HepG2 (cell line): ENCODE measurements around the gene ANKLE1.

Source experiments
- TF ChIP-seq, protein P1 (sequence below), 2 experiments: IDR thresholded peaks; 2 replicates each; pipeline ENCODE4 v1.6.1; 2011 to 2012; ENCODE audit warnings: low read length in 2 of 2, borderline replicate concordance in 1 of 2, low read depth in 1 of 2, mild to moderate bottlenecking in 1 of 2, moderate library complexity in 1 of 2
- TF ChIP-seq, protein P2 (sequence below): fragments of 450-650 bp; IDR thresholded peaks from 2 replicates; pipeline ENCODE4 v1.6.1; 2017

DNA sequence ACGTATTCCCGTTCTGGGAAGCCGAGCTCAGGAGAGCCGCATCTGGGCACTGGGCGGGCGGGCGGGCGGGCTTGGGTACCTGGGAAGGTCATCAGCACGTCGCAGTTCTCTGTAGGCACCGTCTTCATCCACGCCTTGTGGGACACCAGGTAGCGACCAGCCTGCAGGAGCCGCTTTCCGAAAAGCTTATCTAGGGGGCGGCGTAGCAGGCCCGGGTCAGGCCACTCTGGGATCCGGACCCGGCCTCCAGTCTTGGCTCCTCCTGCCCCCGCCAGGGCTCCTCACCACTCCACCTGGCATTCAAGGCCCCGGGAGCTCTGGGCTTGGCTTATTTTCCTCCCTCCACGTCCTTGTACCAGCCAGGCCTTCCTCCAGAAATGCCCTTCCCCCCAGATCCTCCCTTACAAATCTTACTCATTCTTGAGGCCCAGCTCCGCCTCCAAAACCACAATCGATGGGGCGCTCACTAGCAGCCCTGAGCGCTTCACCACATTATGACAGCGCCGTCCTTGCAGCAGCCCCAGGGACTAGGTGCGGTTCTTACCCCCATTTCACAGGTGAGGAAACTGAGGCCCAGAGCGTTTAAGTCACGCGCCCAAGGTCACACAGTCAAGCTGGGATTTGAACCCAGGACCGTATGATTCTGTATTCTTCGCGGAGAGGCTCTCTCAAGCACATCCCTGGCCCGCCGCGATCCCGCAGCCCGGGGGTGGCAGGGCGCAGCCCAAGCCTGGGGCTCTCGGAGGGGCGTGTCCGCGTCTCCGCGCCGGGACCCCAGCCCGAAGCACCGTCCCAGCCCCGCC is 52.1 kb downstream of the ANKLE1 start:
- TF ChIP-seq, protein P1, sequence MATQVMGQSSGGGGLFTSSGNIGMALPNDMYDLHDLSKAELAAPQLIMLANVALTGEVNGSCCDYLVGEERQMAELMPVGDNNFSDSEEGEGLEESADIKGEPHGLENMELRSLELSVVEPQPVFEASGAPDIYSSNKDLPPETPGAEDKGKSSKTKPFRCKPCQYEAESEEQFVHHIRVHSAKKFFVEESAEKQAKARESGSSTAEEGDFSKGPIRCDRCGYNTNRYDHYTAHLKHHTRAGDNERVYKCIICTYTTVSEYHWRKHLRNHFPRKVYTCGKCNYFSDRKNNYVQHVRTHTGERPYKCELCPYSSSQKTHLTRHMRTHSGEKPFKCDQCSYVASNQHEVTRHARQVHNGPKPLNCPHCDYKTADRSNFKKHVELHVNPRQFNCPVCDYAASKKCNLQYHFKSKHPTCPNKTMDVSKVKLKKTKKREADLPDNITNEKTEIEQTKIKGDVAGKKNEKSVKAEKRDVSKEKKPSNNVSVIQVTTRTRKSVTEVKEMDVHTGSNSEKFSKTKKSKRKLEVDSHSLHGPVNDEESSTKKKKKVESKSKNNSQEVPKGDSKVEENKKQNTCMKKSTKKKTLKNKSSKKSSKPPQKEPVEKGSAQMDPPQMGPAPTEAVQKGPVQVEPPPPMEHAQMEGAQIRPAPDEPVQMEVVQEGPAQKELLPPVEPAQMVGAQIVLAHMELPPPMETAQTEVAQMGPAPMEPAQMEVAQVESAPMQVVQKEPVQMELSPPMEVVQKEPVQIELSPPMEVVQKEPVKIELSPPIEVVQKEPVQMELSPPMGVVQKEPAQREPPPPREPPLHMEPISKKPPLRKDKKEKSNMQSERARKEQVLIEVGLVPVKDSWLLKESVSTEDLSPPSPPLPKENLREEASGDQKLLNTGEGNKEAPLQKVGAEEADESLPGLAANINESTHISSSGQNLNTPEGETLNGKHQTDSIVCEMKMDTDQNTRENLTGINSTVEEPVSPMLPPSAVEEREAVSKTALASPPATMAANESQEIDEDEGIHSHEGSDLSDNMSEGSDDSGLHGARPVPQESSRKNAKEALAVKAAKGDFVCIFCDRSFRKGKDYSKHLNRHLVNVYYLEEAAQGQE (IDR thresholded peaks at IDR 0.05; ENCODE audit: borderline replicate concordance in 1 of 2, low read depth in 1 of 2, low read length in 2 of 2), result no peak
- TF ChIP-seq, protein P2, sequence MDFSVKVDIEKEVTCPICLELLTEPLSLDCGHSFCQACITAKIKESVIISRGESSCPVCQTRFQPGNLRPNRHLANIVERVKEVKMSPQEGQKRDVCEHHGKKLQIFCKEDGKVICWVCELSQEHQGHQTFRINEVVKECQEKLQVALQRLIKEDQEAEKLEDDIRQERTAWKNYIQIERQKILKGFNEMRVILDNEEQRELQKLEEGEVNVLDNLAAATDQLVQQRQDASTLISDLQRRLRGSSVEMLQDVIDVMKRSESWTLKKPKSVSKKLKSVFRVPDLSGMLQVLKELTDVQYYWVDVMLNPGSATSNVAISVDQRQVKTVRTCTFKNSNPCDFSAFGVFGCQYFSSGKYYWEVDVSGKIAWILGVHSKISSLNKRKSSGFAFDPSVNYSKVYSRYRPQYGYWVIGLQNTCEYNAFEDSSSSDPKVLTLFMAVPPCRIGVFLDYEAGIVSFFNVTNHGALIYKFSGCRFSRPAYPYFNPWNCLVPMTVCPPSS, result no peak
